ENCODE results near the gene TSPEAR.

The TSPEAR gene

DNA sequence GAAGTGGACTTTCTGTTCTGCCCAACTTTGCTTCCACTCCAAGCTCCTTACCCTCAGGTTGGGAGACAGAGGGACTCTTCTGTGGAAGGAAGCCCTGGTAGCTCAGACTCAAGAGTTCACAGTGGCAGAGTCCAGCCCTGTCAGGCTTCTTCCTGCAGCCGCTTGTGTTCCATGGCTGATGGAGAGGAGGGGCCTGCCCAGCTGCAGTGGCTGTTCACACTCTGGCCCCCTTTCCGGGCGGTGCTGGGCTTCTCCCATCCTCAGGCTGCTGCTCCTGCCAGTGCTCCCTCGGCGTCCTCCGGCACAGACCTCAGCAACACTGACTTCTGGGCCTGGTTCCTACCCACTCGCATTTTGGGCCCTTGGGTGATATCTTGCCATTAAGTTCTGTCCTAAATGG lies 175.4 kb downstream of the TSPEAR start:
- DNase-seq (ENCODE audit: low spot score): peak; percentile 52
- TF ChIP-seq CTCF (IDR thresholded peaks at IDR 0.05): no peak
- H3K27ac ChIP-seq: no peak overlapping the region
- H3K4me3 ChIP-seq: no peak overlapping the region

GRCh38 chr21:44534688-44535087 lies 176.7 kb downstream of the TSPEAR start:
- H3K27ac ChIP-seq: no peak overlapping the region
- no peak for DNase-seq (ENCODE audit: low spot score)
- TF ChIP-seq CTCF (IDR thresholded peaks at IDR 0.05): no peak
- no peak overlapping the region for H3K4me3 ChIP-seq

DNA sequence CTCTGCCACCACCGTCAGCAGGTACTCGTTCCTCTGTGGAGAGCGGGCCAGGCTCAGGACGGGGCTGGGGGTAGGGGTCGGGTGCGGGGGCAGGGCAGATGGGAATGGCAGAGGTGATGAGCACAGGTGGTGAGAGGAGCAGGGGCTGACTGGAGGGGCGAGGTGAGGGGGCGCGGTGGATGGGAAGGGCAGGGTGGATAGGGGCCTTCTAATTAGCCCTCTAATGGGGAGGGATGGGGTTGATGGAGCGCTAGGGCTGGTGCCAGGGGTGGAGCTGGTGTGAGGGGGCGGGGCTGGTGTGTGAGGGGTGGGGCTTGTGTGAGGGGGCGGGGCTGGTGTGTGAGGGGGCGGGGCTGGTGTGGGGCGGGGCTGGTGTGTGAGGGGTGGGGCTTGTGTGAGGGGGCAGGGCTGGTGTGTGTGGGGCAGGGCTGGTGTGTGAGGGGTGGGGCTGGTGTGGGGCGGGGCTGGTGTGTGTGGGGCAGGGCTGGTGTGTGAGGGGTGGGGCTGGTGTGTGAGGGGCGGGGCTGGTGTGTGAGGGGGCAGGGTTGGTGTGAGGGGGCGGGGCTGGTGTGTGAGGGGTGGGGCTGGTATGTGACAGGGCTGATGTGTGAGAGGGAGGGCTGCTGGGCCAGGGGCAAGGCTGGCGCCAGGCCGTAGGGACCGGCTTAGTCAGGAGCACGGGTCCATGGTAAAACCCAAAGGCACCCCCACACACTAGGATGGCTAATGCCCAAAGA lies 177.3 kb downstream of the TSPEAR start:
- H3K27ac ChIP-seq: no peak overlapping the region

GRCh38 chr21:44533121-44533890 lies 178.1 kb downstream of the TSPEAR start:
- DNase-seq (ENCODE audit: low spot score): no peak
- TF ChIP-seq CTCF (IDR thresholded peaks at IDR 0.05): no peak
- H3K4me3 ChIP-seq: no peak overlapping the region
- no peak overlapping the region for H3K27ac ChIP-seq

More for the DNA sequence above, 177.3 kb downstream of the TSPEAR start:
- no peak for DNase-seq (ENCODE audit: low spot score)
- no peak for TF ChIP-seq CTCF (IDR thresholded peaks at IDR 0.05)
- H3K4me3 ChIP-seq: no peak overlapping the region

GRCh38 chr21:44532712-44533111 lies 178.7 kb downstream of the TSPEAR start:
- peak; percentile 58 for DNase-seq (ENCODE audit: low spot score)
- H3K27ac ChIP-seq: no peak overlapping the region
- TF ChIP-seq CTCF (IDR thresholded peaks at IDR 0.05): no peak
- H3K4me3 ChIP-seq: no peak overlapping the region

- no peak for TF ChIP-seq CTCF (IDR thresholded peaks at IDR 0.05)
- DNase-seq (ENCODE audit: low spot score): no peak
- H3K27ac ChIP-seq: no peak overlapping the region
- H3K4me3 ChIP-seq: no peak overlapping the region
These were observed 179.5 kb downstream of the TSPEAR start for GRCh38 chr21:44531606-44532564.
